H1 (cell line): Measurements from ENCODE around the gene FASTKD3.

Source experiments
- CHD2 ChIP-seq: IDR thresholded peaks from 2 replicates; pipeline ENCODE4 v1.6.1; 2012; ENCODE audit warnings: low read length, improper control_type of control experiment
- CTBP2 ChIP-seq: IDR thresholded peaks from 2 replicates; pipeline ENCODE4 v1.7.0; 2011; ENCODE audit warnings: borderline replicate concordance, mild to moderate bottlenecking, moderate library complexity, mixed read lengths, low read length; ENCODE audit not compliant: insufficient read depth, insufficient read length
- EP300 ChIP-seq, 2 experiments: IDR thresholded peaks; 1 replicate in 1 of 2; 2 replicates in 1 of 2; pipeline ENCODE4 v1.6.1; 2011 to 2012; ENCODE audit warnings: low read depth in 2 of 2, low read length in 2 of 2, mild to moderate bottlenecking in 2 of 2, borderline replicate concordance in 1 of 2, inconsistent platforms in 1 of 2, moderate library complexity in 1 of 2
- HDAC6 ChIP-seq: IDR thresholded peaks from one replicate; pipeline ENCODE4 v1.7.1; 2012; ENCODE audit warnings: low read depth, mild to moderate bottlenecking, inconsistent platforms, low read length, moderate library complexity
- KDM4A ChIP-seq: IDR thresholded peaks from one replicate; pipeline ENCODE4 v1.7.1; 2012; ENCODE audit warnings: low read depth, mild to moderate bottlenecking, moderate library complexity, low read length, inconsistent platforms; ENCODE audit not compliant: severe bottlenecking
- POLR2A ChIP-seq, 2 experiments: IDR thresholded peaks; 1 replicate in 1 of 2; 2 replicates in 1 of 2; pipeline ENCODE4 v1.6.1; 2011; ENCODE audit warnings: low read depth in 2 of 2, low read length in 2 of 2, mild to moderate bottlenecking in 2 of 2; ENCODE audit errors: control extremely low read depth in 1 of 2
- POLR2AphosphoS5 ChIP-seq: IDR thresholded peaks from 2 replicates; pipeline ENCODE4 v1.6.1; 2011; ENCODE audit warnings: low read depth, low read length
- TEAD4 ChIP-seq: IDR thresholded peaks from 2 replicates; pipeline ENCODE4 v1.6.1; 2012; ENCODE audit warnings: low read depth, low read length, inconsistent platforms, mixed read lengths
- TF ChIP-seq, protein P1 (sequence below), 3 experiments: IDR thresholded peaks; 1 replicate in 2 of 3; 2 replicates in 1 of 3; pipeline versions ENCODE4 v1.5.1 to v1.6.1; 2011; ENCODE audit warnings: low read length in 3 of 3, mild to moderate bottlenecking in 3 of 3, inconsistent platforms in 2 of 3, low read depth in 1 of 3, moderate library complexity in 1 of 3; ENCODE audit not compliant: insufficient read depth in 1 of 3; ENCODE audit errors: control extremely low read depth in 1 of 3

- TF ChIP-seq TEAD4: no peak
- no peak for TF ChIP-seq CHD2
- TF ChIP-seq, protein P1, sequence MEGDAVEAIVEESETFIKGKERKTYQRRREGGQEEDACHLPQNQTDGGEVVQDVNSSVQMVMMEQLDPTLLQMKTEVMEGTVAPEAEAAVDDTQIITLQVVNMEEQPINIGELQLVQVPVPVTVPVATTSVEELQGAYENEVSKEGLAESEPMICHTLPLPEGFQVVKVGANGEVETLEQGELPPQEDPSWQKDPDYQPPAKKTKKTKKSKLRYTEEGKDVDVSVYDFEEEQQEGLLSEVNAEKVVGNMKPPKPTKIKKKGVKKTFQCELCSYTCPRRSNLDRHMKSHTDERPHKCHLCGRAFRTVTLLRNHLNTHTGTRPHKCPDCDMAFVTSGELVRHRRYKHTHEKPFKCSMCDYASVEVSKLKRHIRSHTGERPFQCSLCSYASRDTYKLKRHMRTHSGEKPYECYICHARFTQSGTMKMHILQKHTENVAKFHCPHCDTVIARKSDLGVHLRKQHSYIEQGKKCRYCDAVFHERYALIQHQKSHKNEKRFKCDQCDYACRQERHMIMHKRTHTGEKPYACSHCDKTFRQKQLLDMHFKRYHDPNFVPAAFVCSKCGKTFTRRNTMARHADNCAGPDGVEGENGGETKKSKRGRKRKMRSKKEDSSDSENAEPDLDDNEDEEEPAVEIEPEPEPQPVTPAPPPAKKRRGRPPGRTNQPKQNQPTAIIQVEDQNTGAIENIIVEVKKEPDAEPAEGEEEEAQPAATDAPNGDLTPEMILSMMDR (IDR thresholded peaks at IDR 0.05; ENCODE audit: control extremely low read depth in 1 of 3, insufficient read depth in 1 of 3, low read depth in 1 of 3, low read length in 3 of 3): no peak
- TF ChIP-seq EP300 (IDR thresholded peaks at IDR 0.05; ENCODE audit: borderline replicate concordance in 1 of 2, low read depth in 2 of 2, low read length in 2 of 2): no peak
- no peak for TF ChIP-seq POLR2A (IDR thresholded peaks at IDR 0.05; ENCODE audit: control extremely low read depth in 1 of 2, low read depth in 2 of 2, low read length in 2 of 2)
- no peak for TF ChIP-seq HDAC6
- TF ChIP-seq CTBP2: no peak
- no peak for TF ChIP-seq KDM4A
- no peak for TF ChIP-seq POLR2AphosphoS5
These were observed 5.8 kb upstream of the FASTKD3 start for GRCh38 chr5:7874639-7875038.
